GM19193 (cell line): ENCODE data around the gene ZNF282.
A peak's percentile ranks its signal among the peaks of the same experiment; 100 is the strongest.

Experiments
- POLR2A ChIP-seq: IDR thresholded peaks from 4 replicates; pipeline ENCODE4 v1.6.1; 2011; ENCODE audit not compliant: insufficient read depth, insufficient read length; ENCODE audit errors: extremely low read depth

The ZNF282 gene

DNA sequence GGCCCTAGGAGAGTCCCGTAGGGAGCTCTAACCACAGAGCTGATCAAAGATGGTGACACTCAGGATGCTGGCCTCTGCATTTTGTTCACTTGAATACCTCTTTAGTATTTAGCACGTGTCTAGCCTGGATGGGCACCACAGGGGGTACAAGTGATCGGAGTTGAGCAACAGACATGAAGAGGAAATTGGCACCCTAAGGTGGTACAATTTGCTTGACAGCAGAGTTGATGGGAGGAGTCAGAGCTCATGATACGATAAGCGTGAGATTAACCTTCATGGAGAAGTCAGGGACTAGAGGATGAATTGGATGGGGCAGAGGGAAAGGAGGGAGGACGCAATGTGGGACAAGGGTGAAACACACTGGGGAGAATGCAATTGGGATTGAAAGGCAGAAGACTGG, 34.2 kb downstream of the ZNF282 start:
- TF ChIP-seq POLR2A: peak; percentile 28

DNA sequence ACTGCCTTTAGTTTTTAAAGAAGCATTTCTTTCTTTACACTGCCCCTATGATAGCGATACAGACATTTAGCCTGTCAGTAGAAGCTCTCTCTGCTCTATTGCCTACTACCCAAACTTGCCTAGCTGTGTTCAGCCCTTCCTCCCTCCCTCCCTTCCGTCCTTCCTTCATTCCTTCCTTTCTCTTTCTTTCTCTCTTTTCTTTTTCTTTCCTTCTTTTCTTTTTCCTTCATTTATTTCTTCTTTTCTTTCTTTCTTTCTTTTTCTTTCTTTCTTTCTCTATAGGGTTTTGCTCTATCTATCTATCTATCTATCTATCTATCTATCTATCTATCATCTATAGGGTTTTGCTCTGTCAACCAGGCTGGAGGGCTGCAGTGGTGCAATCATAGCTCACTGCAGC, 37.0 kb downstream of the ZNF282 start:
- no peak for TF ChIP-seq POLR2A

DNA sequence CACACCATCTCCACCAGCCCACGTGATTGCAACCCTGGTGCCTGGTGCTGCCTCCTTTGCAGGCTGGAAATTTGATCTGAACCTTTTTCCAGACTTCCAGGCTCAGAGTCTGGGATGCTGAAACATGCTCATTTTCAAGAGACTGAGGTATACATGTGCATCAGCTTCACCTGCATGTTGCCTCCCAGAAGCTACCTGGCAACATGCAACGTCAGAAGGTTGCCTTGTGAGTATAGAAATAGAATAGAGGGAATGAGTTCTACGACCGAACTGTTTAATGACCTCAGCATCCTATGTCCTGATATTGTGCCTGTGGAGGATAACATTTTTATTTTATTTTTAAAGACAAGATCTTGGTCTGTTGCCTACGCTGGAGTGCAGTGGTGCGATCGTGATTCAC, 42.2 kb downstream of the ZNF282 start:
- no peak for TF ChIP-seq POLR2A

DNA sequence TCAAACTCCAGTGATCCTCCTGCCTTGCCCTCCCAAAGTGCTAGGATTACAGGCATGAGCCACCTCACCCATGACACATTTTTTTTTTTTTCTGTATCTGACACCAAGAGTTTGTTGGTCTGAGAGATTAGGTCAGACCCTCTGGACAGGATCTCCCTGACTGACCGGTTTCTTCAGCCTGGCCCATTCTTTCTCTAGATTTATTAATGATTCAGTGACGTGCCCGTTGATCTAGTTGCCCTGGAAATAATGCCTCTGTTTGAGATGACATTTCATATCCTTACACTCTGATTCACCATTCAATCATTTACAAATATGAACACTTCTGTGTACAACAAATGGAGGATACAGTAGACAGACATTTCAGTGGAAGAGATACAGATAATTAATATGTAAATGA, 42.7 kb downstream of the ZNF282 start:
- no peak for TF ChIP-seq POLR2A

DNA sequence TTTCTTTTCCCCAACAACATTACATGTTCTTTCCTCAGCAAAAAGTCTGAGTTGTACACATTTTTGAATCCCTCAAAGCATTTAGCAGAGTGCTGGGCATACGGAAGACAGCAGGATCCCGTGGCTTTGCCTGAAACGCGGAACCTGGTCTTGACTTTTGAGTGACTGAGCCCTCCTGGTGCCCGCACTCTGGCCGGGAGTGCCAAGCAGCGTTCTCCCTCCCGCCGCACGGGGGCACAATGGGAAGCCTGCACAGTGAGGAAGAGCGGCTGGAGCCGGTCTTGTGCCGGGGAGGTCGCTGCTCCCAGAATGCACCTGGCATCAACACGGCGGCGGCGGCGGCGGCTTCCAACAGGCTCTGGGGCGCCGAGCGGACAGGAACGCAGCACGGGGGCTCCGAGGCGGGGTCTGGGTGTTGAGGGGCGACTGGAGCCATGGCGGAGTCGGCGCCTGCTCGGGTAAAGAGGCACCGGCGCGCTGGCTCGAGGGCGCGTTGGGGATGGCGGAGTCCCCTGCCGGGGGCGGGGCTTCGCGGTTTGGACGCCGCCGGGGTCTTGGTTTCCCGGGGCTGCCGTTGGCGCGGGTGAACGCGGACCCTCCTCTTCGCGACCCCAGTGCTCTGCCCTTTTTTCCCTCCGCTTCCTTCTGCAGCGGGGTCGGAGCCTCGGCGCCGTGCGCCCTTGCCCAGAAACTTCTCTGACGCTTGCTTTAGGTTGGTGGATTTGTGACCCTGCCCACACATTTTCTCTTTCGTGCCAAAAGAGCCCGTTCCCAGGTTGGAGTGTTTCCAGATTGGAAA, 44.2 kb downstream of the ZNF282 start, which contains the start of gene ZNF212:
TSS of gene ZNF212 (plus strand) at position 307 of the 799 bp plus-strand sequence. CDS start at position 435, 128 bp downstream.
- peak; percentile 69 for TF ChIP-seq POLR2A

DNA sequence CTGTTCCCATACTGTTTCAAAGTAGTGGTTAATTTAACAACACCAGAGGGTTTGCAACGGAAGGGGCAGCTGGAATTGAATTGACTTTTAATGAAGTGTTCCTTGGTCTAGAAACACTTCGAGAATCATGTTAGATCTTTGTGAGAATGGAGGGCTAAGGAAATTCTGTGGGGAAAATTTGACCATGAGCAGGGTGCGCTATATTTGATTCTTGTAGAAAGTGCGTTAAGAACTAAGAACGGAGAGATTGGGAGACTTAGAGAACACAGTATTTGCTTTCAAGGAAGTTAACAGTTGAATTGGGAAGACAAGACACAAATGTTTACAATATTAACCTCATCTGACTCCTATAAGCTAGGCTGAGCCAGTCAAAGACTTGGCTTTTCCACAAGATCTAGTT, 45.3 kb downstream of the ZNF282 start:
- TF ChIP-seq POLR2A: no peak

DNA sequence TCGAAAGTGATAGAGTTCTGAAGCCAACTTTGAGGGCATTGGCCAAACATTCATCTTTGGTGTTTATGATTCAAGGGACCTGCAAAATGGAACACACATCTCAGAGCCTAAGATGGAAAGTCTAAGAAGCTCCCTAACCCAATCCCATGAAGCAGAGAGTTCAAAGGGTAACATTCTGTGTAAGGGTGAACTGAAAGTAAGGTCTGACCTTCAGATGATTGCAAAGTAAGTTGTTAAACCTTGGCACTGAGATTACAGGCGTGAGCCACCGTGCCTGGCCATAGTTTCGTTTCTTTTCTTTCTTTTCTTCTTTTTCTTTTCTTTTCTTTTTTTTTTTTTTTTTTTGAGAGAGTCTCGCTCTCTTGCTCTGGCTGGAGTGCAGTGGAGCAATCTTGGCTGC, 46.4 kb downstream of the ZNF282 start:
- no peak for TF ChIP-seq POLR2A

DNA sequence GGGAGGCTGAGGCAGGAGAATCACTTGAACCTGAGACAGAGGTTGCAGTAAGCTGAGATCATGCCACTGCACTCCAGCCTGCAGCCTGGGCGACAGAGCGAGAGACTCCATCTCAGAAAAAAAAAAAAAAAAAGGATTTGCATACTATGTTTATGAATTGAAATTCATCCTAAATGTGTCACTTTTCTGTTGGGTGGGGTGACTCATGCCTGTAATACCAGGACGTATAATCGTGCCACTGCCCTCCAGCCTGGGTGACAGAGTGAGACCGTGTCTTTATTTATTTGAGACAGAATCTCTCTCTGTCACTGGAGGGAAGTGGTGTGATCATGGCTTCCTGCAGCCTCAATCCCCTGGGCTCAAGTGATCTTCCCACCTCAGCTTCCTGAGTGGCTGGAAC, 49.9 kb downstream of the ZNF282 start:
- no peak for TF ChIP-seq POLR2A

DNA sequence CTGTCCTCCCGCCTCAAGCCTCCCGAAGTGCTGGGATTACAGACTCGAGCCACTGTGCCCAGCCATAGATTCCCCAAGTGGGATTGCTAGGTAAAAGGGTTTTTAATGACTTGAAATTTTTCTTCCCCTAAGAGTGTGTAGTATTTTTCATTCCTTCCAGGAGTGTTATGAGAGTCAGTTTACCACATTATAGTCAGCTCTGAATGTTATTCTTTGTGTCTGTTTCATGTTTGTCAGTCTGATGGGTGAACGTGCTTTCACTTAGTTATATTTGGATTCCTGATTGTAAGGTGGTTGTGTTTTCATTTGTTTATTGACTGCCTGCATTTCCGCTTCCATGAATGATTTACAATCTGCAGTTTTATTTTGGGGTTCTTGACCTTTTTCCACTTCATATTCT, 50.4 kb downstream of the ZNF282 start:
- TF ChIP-seq POLR2A: no peak

DNA sequence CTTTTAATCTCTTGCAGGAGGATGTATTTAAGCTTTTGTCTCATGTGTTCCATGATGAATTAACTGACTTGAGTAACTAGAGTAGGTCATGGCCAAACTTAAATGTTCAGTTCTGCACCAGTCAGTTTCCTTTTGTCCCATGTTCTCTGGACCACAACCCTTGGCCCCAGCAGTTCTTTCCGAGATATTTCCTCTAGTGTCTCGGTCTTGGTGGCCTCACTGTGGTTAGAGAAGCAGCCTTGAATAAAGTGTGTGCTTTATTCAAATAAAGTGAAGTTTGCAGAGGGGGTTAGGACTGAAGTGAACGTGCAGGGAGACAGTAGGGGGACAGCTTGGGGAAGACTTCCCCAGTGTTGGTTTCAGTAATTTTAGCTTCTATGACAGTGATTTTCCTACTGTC, 53.4 kb downstream of the ZNF282 start:
- TF ChIP-seq POLR2A: no peak

DNA sequence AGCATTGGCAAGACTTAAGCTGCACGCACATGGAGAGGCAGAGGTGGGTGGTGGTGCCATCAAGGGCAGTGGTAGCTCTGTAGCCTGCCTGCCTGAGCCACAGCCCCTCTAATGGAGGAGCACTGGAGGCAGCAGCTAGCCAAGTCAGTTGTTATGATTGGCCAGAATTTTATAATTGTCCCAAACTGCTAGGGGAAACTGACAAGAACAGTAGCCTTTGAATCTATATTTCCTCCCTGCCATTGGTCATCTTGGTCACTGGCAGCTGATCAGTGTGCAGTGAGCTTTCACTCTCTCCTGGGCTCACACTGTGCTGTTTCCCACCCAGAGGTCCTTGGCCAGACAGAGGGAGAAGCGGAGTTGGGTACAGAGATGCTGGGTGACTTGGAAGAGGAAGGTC, 57.0 kb downstream of the ZNF282 start:
- TF ChIP-seq POLR2A: no peak

DNA sequence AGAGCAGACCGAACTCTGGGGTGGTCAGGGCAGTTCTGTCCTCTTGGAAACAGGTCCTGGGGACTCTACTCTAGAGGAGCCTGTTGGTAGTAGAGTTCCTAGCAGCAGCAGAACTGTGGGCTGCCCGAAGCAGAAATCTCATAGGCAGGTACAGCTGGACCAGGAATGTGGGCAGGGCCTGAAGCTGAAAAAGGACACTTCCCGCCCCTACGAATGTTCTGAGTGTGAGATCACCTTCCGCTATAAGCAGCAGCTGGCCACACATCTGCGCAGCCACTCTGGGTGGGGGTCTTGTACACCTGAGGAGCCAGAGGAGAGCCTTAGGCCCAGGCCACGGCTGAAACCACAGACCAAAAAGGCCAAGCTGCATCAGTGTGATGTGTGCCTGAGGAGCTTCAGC, 58.3 kb downstream of the ZNF282 start:
- TF ChIP-seq POLR2A: no peak

DNA sequence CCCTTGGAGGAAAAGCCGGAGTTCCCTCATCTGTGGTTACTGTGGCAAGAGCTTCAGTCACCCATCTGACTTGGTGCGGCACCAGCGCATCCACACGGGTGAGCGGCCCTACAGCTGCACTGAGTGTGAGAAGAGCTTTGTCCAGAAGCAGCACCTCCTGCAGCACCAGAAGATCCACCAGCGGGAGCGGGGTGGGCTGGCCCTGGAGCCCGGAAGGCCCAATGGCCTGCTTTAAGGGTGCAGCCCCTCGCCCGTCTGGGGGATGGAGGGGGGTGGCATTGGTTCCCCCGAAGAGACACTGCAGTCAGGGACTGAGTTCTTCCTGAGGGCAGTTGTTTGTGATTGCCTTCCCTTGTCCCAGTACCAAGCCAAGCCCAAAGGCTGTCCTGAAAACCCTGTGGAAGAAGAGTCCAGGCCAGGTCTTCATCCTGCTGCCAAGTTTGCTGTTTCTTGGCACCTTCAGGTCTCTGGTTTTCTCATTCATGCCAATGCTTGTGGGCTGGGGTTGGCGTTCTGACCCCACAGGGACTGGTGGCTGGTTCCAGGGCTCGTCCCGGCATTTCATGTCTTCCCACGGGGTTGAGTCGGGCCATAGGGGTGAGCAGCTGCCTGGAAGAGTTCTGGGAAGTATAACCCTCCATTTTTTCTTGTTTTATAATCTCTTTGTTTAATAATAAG, 59.0 kb downstream of the ZNF282 start:
- TF ChIP-seq POLR2A: no peak

DNA sequence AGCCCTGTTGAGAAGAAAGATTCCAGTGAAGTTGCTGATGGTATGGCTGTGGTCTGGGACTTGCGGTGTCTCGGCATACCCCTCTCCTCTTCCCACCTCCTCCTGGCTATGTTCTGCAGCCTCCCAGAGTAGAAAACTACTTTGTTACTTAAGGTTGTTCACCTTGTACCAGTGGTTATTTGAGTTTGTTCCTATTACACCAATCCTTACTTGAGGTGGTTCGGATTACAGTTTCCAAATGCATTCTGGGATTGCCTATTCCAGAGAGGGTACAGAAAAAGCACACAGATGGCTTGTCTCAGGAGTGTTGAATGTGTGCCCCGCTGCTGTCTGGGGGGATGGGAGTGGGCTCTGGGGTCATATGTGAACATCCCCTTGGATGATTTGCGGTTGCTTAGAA, 59.8 kb downstream of the ZNF282 start:
- TF ChIP-seq POLR2A: no peak

DNA sequence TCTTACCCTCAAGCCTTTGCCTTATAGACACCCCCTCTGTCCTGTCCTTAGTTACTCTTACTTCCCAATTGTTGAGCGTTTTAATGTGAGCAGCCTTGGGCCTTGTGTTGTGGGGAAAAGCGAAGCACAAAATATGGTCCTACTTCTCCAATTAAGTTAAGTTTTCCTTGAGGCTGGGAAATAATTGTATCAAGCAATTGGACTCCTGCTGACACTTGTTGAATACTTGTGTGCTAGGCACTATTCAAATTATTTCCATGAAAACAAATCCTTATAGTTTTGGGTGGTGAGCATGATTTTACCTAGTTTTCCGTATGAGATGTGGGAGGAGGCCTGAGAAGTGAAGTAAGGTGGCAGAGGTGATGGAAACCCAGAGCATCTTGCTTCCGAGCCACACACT, 61.2 kb downstream of the ZNF282 start:
- TF ChIP-seq POLR2A: no peak

DNA sequence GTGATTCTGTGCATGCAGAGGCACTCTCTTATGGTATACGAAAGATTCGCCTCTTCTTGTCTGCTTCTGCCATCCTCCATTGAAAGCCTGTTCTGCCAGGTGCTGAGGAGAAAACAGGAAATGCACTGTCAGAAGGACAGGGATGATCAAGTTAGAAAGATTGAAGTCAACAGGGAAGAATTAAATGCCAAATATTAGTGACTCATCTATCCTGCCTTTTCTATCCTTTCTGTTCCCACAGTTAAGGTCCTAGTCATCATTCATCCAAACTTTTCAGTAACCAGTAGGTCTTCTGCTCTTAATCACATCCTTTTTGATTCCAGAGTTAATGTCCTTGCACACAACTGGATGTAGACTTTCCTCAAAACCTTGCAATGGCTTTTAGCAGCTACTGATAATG, 61.8 kb downstream of the ZNF282 start:
- no peak for TF ChIP-seq POLR2A
